Stomach (tissue), 4 donors: ENCODE results near the gene NRL.

ENCODE experiments used
- EP300 ChIP-seq: sonication (generic); formaldehyde crosslinking; IDR thresholded peaks from one replicate; pipeline ENCODE4 v1.6.1; 2017; ENCODE audit warnings: antibody characterized with exemption
- POLR2A ChIP-seq, 4 donors: fragments of 450-650 bp; IDR thresholded peaks; one replicate each; pipeline ENCODE4 v1.6.1; 2016; ENCODE audit warnings: antibody characterized with exemption in 4 of 4, control low read depth in 2 of 4, mild to moderate bottlenecking in 1 of 4, moderate library complexity in 1 of 4
- POLR2AphosphoS5 ChIP-seq, 3 donors: sonication (generic); formaldehyde crosslinking; IDR thresholded peaks; one replicate each; pipeline ENCODE4 v1.6.1; 2016; ENCODE audit warnings: antibody characterized with exemption in 3 of 3
- TF ChIP-seq, protein P1 (sequence below), 7 experiments: fragments of 450-650 bp in 4 of 7; fragments of 200-600 bp in 3 of 7; sonication (generic) in 3 of 7; IDR thresholded peaks; one replicate each; pipeline ENCODE4 v1.5.1; 2016 to 2019; ENCODE audit warnings: antibody characterized with exemption in 7 of 7, control low read depth in 2 of 7, mild to moderate bottlenecking in 1 of 7

DNA sequence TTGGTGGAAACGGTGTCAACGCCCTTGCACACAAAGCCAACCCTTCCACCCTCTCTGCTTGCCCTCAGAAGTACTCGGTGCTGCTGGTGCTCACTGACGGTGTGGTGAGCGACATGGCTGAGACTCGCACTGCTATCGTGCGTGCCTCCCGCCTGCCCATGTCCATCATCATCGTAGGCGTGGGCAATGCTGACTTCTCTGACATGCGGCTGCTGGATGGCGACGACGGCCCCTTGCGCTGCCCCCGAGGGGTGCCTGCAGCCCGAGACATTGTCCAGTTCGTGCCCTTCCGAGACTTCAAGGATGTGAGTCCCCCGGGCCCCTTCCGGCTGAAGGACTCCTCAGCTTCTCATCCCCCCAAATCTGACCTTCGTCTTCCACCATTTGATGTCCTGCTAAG is 37.7 kb downstream of the NRL start:
- TF ChIP-seq POLR2AphosphoS5 (IDR thresholded peaks at IDR 0.05) (no peak), POLR2A (IDR thresholded peaks at IDR 0.05) (no peak), EP300 (no peak)
- TF ChIP-seq, protein P1, sequence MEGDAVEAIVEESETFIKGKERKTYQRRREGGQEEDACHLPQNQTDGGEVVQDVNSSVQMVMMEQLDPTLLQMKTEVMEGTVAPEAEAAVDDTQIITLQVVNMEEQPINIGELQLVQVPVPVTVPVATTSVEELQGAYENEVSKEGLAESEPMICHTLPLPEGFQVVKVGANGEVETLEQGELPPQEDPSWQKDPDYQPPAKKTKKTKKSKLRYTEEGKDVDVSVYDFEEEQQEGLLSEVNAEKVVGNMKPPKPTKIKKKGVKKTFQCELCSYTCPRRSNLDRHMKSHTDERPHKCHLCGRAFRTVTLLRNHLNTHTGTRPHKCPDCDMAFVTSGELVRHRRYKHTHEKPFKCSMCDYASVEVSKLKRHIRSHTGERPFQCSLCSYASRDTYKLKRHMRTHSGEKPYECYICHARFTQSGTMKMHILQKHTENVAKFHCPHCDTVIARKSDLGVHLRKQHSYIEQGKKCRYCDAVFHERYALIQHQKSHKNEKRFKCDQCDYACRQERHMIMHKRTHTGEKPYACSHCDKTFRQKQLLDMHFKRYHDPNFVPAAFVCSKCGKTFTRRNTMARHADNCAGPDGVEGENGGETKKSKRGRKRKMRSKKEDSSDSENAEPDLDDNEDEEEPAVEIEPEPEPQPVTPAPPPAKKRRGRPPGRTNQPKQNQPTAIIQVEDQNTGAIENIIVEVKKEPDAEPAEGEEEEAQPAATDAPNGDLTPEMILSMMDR (IDR thresholded peaks at IDR 0.05), result no peak
